ENCODE results near the gene CDKN2B-AS1.

The CDKN2B-AS1 gene

GRCh38 chr9:22138956-22139660, 144.5 kb downstream of the CDKN2B-AS1 start:
- no peak overlapping the region for H3K27ac ChIP-seq (replicated peaks; ENCODE audit: low read length)
- no peak overlapping the region for H3K4ac ChIP-seq (ENCODE audit: low read length)
- no peak overlapping the region for H3K23ac ChIP-seq (ENCODE audit: low read depth, low read length, poor library complexity)
- H3K4me3 ChIP-seq (ENCODE audit: low read length in 2 of 2): no peak overlapping the region
- DNase-seq (ENCODE audit: low spot score): no peak
- H4K91ac ChIP-seq (ENCODE audit: low read depth, low read length, poor library complexity): no peak overlapping the region
- no peak overlapping the region for H2AFZ ChIP-seq (ENCODE audit: low read length)
- no peak overlapping the region for H3K4me2 ChIP-seq (ENCODE audit: insufficient read depth, low read length, poor library complexity, severe bottlenecking)
- H4K8ac ChIP-seq (ENCODE audit: low read depth, low read length): no peak overlapping the region
- no peaks in the 10 kb centered on the region for H3K79me1 ChIP-seq (ENCODE audit: low read depth, low read length)
- no peak overlapping the region for H2BK15ac ChIP-seq (ENCODE audit: low read length)
- H3K14ac ChIP-seq (ENCODE audit: low read length): no peak overlapping the region
- no peaks in the 10 kb centered on the region for H3K27me3 ChIP-seq (ENCODE audit: control insufficient read depth in 3 of 3, insufficient read depth in 3 of 3, low read depth in 1 of 3, low read length in 3 of 3)
- no peaks in the 10 kb centered on the region for H3K4me1 ChIP-seq (ENCODE audit: control insufficient read depth in 2 of 2, insufficient read depth in 1 of 2, low read depth in 1 of 2, low read length in 2 of 2)
- H3K9ac ChIP-seq (ENCODE audit: low read depth, low read length, poor library complexity): no peak overlapping the region
- no peaks in the 10 kb centered on the region for H3K36me3 ChIP-seq (replicated peaks in 1 of 2; ENCODE audit: control insufficient read depth in 2 of 2, insufficient read depth in 2 of 2, low read length in 2 of 2)
- H2BK5ac ChIP-seq (ENCODE audit: low read length): no peak overlapping the region
- H3K18ac ChIP-seq (ENCODE audit: low read length): no peak overlapping the region
- no CpG with 5 or more reads among the region's 4 CpGs for WGBS, 2 donors (ENCODE audit: extremely low coverage in 2 of 2, insufficient read length in 2 of 2, insufficient replicate concordance in 1 of 2)
- H2BK120ac ChIP-seq (ENCODE audit: low read depth, low read length): no peak overlapping the region
- H2AK5ac ChIP-seq (ENCODE audit: low read depth, low read length): no peak overlapping the region
- no peak overlapping the region for H2BK12ac ChIP-seq (ENCODE audit: low read length)
- H3K9me3 ChIP-seq (replicated peaks in 1 of 2; ENCODE audit: control insufficient read depth in 2 of 2, insufficient read depth in 1 of 2, low read depth in 1 of 2, low read length in 2 of 2): no peaks in the 10 kb centered on the region

- H3K14ac ChIP-seq (ENCODE audit: low read length): no peak overlapping the region
- no peak overlapping the region for H2AK5ac ChIP-seq (ENCODE audit: low read depth, low read length)
- no peak overlapping the region for H2BK15ac ChIP-seq (ENCODE audit: low read length)
- no peak overlapping the region for H2BK5ac ChIP-seq (ENCODE audit: low read length)
- no peak overlapping the region for H4K91ac ChIP-seq (ENCODE audit: low read depth, low read length, poor library complexity)
- no peaks in the 10 kb centered on the region for H3K36me3 ChIP-seq (replicated peaks in 1 of 2; ENCODE audit: control insufficient read depth in 2 of 2, insufficient read depth in 2 of 2, low read length in 2 of 2)
- H2BK12ac ChIP-seq (ENCODE audit: low read length): no peak overlapping the region
- no peak overlapping the region for H3K4me3 ChIP-seq (ENCODE audit: low read length in 2 of 2)
- no peak overlapping the region for H3K4me2 ChIP-seq (ENCODE audit: insufficient read depth, low read length, poor library complexity, severe bottlenecking)
- no peak overlapping the region for H2AFZ ChIP-seq (ENCODE audit: low read length)
- no CpG with 5 or more reads among the region's 1 CpG for WGBS, 2 donors (ENCODE audit: extremely low coverage in 2 of 2, insufficient read length in 2 of 2, insufficient replicate concordance in 1 of 2)
- H3K18ac ChIP-seq (ENCODE audit: low read length): no peak overlapping the region
- no peaks in the 10 kb centered on the region for H3K4me1 ChIP-seq (ENCODE audit: control insufficient read depth in 2 of 2, insufficient read depth in 1 of 2, low read depth in 1 of 2, low read length in 2 of 2)
- no peaks in the 10 kb centered on the region for H3K9me3 ChIP-seq (replicated peaks in 1 of 2; ENCODE audit: control insufficient read depth in 2 of 2, insufficient read depth in 1 of 2, low read depth in 1 of 2, low read length in 2 of 2)
- no peak overlapping the region for H2BK120ac ChIP-seq (ENCODE audit: low read depth, low read length)
- H3K9ac ChIP-seq (ENCODE audit: low read depth, low read length, poor library complexity): no peak overlapping the region
- DNase-seq (ENCODE audit: low spot score): no peak
- H3K23ac ChIP-seq (ENCODE audit: low read depth, low read length, poor library complexity): no peak overlapping the region
- no peak overlapping the region for H4K8ac ChIP-seq (ENCODE audit: low read depth, low read length)
- H3K79me1 ChIP-seq (ENCODE audit: low read depth, low read length): no peaks in the 10 kb centered on the region
- no peak overlapping the region for H3K4ac ChIP-seq (ENCODE audit: low read length)
- no peak overlapping the region for H3K27ac ChIP-seq (replicated peaks; ENCODE audit: low read length)
- no peaks in the 10 kb centered on the region for H3K27me3 ChIP-seq (ENCODE audit: control insufficient read depth in 3 of 3, insufficient read depth in 3 of 3, low read depth in 1 of 3, low read length in 3 of 3)
Measured at GRCh38 chr9:22141908-22142307, 147.3 kb downstream of the CDKN2B-AS1 start.

- Histone ChIP-seq H3K27me3 (ENCODE audit: control insufficient read depth in 3 of 3, insufficient read depth in 3 of 3, low read depth in 1 of 3, low read length in 3 of 3) (no peaks in the 10 kb centered on the region), H3K14ac (ENCODE audit: low read length) (no peak overlapping the region), H2BK120ac (ENCODE audit: low read depth, low read length) (no peak overlapping the region), H3K23ac (ENCODE audit: low read depth, low read length, poor library complexity) (no peak overlapping the region), H3K36me3 (replicated peaks in 1 of 2; ENCODE audit: control insufficient read depth in 2 of 2, insufficient read depth in 2 of 2, low read length in 2 of 2) (no peaks in the 10 kb centered on the region), H3K4me3 (ENCODE audit: low read length in 2 of 2) (no peak overlapping the region), H3K18ac (ENCODE audit: low read length) (no peak overlapping the region), H2BK12ac (ENCODE audit: low read length) (no peak overlapping the region), H4K91ac (ENCODE audit: low read depth, low read length, poor library complexity) (no peak overlapping the region), H3K4me1 (ENCODE audit: control insufficient read depth in 2 of 2, insufficient read depth in 1 of 2, low read depth in 1 of 2, low read length in 2 of 2) (no peaks in the 10 kb centered on the region), H2BK15ac (ENCODE audit: low read length) (no peak overlapping the region), H3K4ac (ENCODE audit: low read length) (no peak overlapping the region), H2AK5ac (ENCODE audit: low read depth, low read length) (no peak overlapping the region), H2BK5ac (ENCODE audit: low read length) (no peak overlapping the region), H3K9ac (ENCODE audit: low read depth, low read length, poor library complexity) (no peak overlapping the region), H4K8ac (ENCODE audit: low read depth, low read length) (no peak overlapping the region), H3K27ac (replicated peaks; ENCODE audit: low read length) (no peak overlapping the region), H2AFZ (ENCODE audit: low read length) (no peak overlapping the region), H3K4me2 (ENCODE audit: insufficient read depth, low read length, poor library complexity, severe bottlenecking) (no peak overlapping the region), H3K79me1 (ENCODE audit: low read depth, low read length) (no peaks in the 10 kb centered on the region), H3K9me3 (replicated peaks in 1 of 2; ENCODE audit: control insufficient read depth in 2 of 2, insufficient read depth in 1 of 2, low read depth in 1 of 2, low read length in 2 of 2) (no peaks in the 10 kb centered on the region)
- DNase-seq (ENCODE audit: low spot score): no peak
- no CpG with 5 or more reads among the region's 2 CpGs for WGBS, 2 donors (ENCODE audit: extremely low coverage in 2 of 2, insufficient read length in 2 of 2, insufficient replicate concordance in 1 of 2)
Measured at GRCh38 chr9:22142671-22143070, 148.1 kb downstream of the CDKN2B-AS1 start.

DNA sequence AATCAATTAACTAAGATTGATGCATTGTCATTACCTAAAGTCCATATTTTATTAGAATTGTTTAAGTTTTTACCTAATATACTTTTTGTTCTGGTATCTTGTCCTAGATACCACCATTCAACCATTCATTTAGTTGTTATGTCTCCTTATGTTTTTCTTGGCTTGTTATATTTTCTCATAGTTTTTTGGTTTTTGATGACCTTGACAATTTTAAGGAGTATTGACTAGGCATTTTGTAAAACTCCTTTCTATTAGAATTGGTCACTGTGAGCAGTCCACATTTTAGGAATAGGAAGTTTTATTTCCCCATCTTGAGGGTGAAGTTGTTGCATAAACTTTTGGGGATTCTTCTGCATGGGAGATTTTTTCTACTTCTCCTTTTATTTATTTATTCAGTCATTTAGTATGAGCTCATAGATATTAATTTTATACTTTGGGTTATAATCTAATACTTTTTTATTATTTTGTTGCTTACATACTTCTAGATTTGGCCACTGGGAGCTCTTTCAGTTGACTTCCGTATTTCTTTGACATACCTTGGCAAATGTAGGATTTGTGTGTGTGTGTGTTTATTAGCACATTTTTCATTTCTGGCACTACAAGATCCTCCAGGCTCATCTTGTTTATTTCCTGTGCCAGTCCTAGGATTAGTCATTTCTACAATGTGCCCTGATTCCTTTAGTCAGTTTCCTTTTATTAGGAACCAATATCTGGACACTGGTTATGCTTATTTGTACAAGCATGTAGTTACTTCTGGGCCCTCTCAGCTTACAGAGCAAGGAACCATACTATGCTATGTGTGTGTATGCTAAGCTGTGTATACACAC, 149.4 kb downstream of the CDKN2B-AS1 start:
- Histone ChIP-seq H3K27ac (replicated peaks; ENCODE audit: low read length) (no peak overlapping the region), H4K91ac (ENCODE audit: low read depth, low read length, poor library complexity) (no peak overlapping the region), H3K23ac (ENCODE audit: low read depth, low read length, poor library complexity) (no peak overlapping the region), H3K4me2 (ENCODE audit: insufficient read depth, low read length, poor library complexity, severe bottlenecking) (no peak overlapping the region), H2AFZ (ENCODE audit: low read length) (no peak overlapping the region), H3K4me3 (ENCODE audit: low read length in 2 of 2) (no peak overlapping the region), H2BK15ac (ENCODE audit: low read length) (no peak overlapping the region), H3K4me1 (ENCODE audit: control insufficient read depth in 2 of 2, insufficient read depth in 1 of 2, low read depth in 1 of 2, low read length in 2 of 2) (no peaks in the 10 kb centered on the region), H2BK5ac (ENCODE audit: low read length) (no peak overlapping the region), H3K9me3 (replicated peaks in 1 of 2; ENCODE audit: control insufficient read depth in 2 of 2, insufficient read depth in 1 of 2, low read depth in 1 of 2, low read length in 2 of 2) (no peaks in the 10 kb centered on the region), H3K9ac (ENCODE audit: low read depth, low read length, poor library complexity) (no peak overlapping the region), H3K79me1 (ENCODE audit: low read depth, low read length) (no peaks in the 10 kb centered on the region), H3K18ac (ENCODE audit: low read length) (no peak overlapping the region), H3K14ac (ENCODE audit: low read length) (no peak overlapping the region), H2BK12ac (ENCODE audit: low read length) (no peak overlapping the region), H3K27me3 (ENCODE audit: control insufficient read depth in 3 of 3, insufficient read depth in 3 of 3, low read depth in 1 of 3, low read length in 3 of 3) (no peaks in the 10 kb centered on the region), H4K8ac (ENCODE audit: low read depth, low read length) (no peak overlapping the region), H2BK120ac (ENCODE audit: low read depth, low read length) (no peak overlapping the region), H3K4ac (ENCODE audit: low read length) (no peak overlapping the region), H2AK5ac (ENCODE audit: low read depth, low read length) (no peak overlapping the region), H3K36me3 (replicated peaks in 1 of 2; ENCODE audit: control insufficient read depth in 2 of 2, insufficient read depth in 2 of 2, low read length in 2 of 2) (no peaks in the 10 kb centered on the region)
- WGBS, 2 donors (ENCODE audit: extremely low coverage in 2 of 2, insufficient read length in 2 of 2, insufficient replicate concordance in 1 of 2): no CpG with 5 or more reads among the region's 1 CpG
- DNase-seq (ENCODE audit: low spot score): no peak
